ENCODE data around the gene UBE2G2. TPM values are rescaled to one million over a fixed set of nuclear protein-coding genes. Genes with fewer than 3 reads are reported as not detected.

The UBE2G2 gene
- total RNA-seq, 2 experiments from 2014 or later: 89.9 to 96.8 TPM

GRCh38 chr21:44836349-44836665, 34.7 kb upstream of the UBE2G2 start:
- TF ChIP-seq CTCF (IDR thresholded peaks at IDR 0.05): no peak
- Mint-ChIP-seq H3K4me3 (no peak overlapping the region), H3K27ac (no peak overlapping the region), H3K27me3 (no peaks in the 10 kb centered on the region), H3K36me3 (ENCODE audit: low read depth) (no peaks in the 10 kb centered on the region), H3K9me3 (no peaks in the 10 kb centered on the region), H3K4me1 (ENCODE audit: low read depth) (peaks cover 2% of the 10 kb centered on the region)
- no peaks in the 10 kb centered on the region for H3K36me3 ChIP-seq (ENCODE audit: insufficient read depth, low read length)
- H3K27me3 ChIP-seq (ENCODE audit: control insufficient read depth in 1 of 2, insufficient read depth in 2 of 2, low read length in 2 of 2): no peaks in the 10 kb centered on the region
- ATAC-seq (ENCODE audit: poor library complexity) (no peak), DNase-seq (no peak)
- H3K9me3 ChIP-seq (ENCODE audit: control insufficient read depth in 1 of 2, insufficient read depth in 1 of 2, low read length in 2 of 2): no peaks in the 10 kb centered on the region
- intact Hi-C loops (cut with DNase I, micrococcal nuclease): no loop called here
- POLR2A ChIA-PET: no interaction called here
- H3K4me3 ChIP-seq (ENCODE audit: low read length): no peak overlapping the region
- no peaks in the 10 kb centered on the region for H3K4me1 ChIP-seq (ENCODE audit: insufficient read depth, low read length)
- CTCF ChIA-PET: no interaction called here
- H3K27ac ChIP-seq (ENCODE audit: low read depth in 1 of 2, low read length in 2 of 2): no peak overlapping the region

- no peak overlapping the region for H3K27ac ChIP-seq (ENCODE audit: low read depth in 1 of 2, low read length in 2 of 2)
- H3K9me3 ChIP-seq (ENCODE audit: control insufficient read depth in 1 of 2, insufficient read depth in 1 of 2, low read length in 2 of 2): no peaks in the 10 kb centered on the region
- ChIA-PET POLR2A (no interaction called here), CTCF (no interaction called here)
- ATAC-seq (ENCODE audit: poor library complexity): no peak
- no peaks in the 10 kb centered on the region for H3K4me1 ChIP-seq (ENCODE audit: insufficient read depth, low read length)
- no peaks in the 10 kb centered on the region for H3K27me3 ChIP-seq (ENCODE audit: control insufficient read depth in 1 of 2, insufficient read depth in 2 of 2, low read length in 2 of 2)
- Mint-ChIP-seq H3K4me1 (ENCODE audit: low read depth) (peaks cover 9% of the 10 kb centered on the region), H3K4me3 (no peak overlapping the region), H3K36me3 (ENCODE audit: low read depth) (no peaks in the 10 kb centered on the region), H3K27me3 (no peaks in the 10 kb centered on the region), H3K27ac (no peak overlapping the region), H3K9me3 (no peaks in the 10 kb centered on the region)
- no peak for TF ChIP-seq CTCF (IDR thresholded peaks at IDR 0.05)
- DNase-seq: no peak
- H3K36me3 ChIP-seq (ENCODE audit: insufficient read depth, low read length): no peaks in the 10 kb centered on the region
- intact Hi-C loops (cut with DNase I, micrococcal nuclease): no loop called here
- no peak overlapping the region for H3K4me3 ChIP-seq (ENCODE audit: low read length)
Measured at GRCh38 chr21:44835647-44835973, 34.0 kb upstream of the UBE2G2 start.

GRCh38 chr21:44834951-44835646, 33.5 kb upstream of the UBE2G2 start:
- intact Hi-C loops (cut with DNase I, micrococcal nuclease): no loop called here
- H3K9me3 ChIP-seq (ENCODE audit: control insufficient read depth in 1 of 2, insufficient read depth in 1 of 2, low read length in 2 of 2): no peaks in the 10 kb centered on the region
- H3K4me1 ChIP-seq (ENCODE audit: insufficient read depth, low read length): no peaks in the 10 kb centered on the region
- H3K27me3 ChIP-seq (ENCODE audit: control insufficient read depth in 1 of 2, insufficient read depth in 2 of 2, low read length in 2 of 2): no peaks in the 10 kb centered on the region
- no peak for TF ChIP-seq CTCF (IDR thresholded peaks at IDR 0.05)
- Mint-ChIP-seq H3K4me1 (ENCODE audit: low read depth) (peaks cover 14% of the 10 kb centered on the region), H3K4me3 (no peak overlapping the region), H3K27ac (no peak overlapping the region), H3K36me3 (ENCODE audit: low read depth) (no peaks in the 10 kb centered on the region), H3K27me3 (no peaks in the 10 kb centered on the region), H3K9me3 (no peaks in the 10 kb centered on the region)
- CTCF ChIA-PET: no interaction called here
- no peak for DNase-seq
- ATAC-seq (ENCODE audit: poor library complexity): no peak
- no peak overlapping the region for H3K27ac ChIP-seq (ENCODE audit: low read depth in 1 of 2, low read length in 2 of 2)
- H3K36me3 ChIP-seq (ENCODE audit: insufficient read depth, low read length): no peaks in the 10 kb centered on the region
- H3K4me3 ChIP-seq (ENCODE audit: low read length): no peak overlapping the region
- POLR2A ChIA-PET: no interaction called here
